ENCODE results near the gene MACIR. TPM values are rescaled to one million over a fixed set of nuclear protein-coding genes. Genes with fewer than 3 reads are reported as not detected.

MACIR gene
- total and polyA plus RNA-seq, 9 of the 15 experiments (the other 6 are each of a cell fraction or from before 2014, with no cell fraction given): 1.4 to 11.6 (median 9.4) TPM

- TF ChIP-seq MAZ (CRISPR knock-in tag; conservative IDR thresholded peaks at IDR 0.05 in 1 of 2, IDR thresholded peaks at IDR 0.05 in 1 of 2) (peak; percentile 34 to 46; a peak in 2 of 4 replicates), NR3C1 (CRISPR knock-in tag; IDR thresholded peaks at IDR 0.05) (no peak), HMG20B (CRISPR knock-in tag; IDR thresholded peaks at IDR 0.05) (no peak), ZNF311 (CRISPR knock-in tag; IDR thresholded peaks at IDR 0.05) (no peak), PRMT5 (CRISPR knock-in tag; IDR thresholded peaks at IDR 0.05) (no peak), PRDM10 (IDR thresholded peaks at IDR 0.05; ENCODE audit: partially characterized antibody) (no peak), CREB3L1 (IDR thresholded peaks at IDR 0.05; ENCODE audit: borderline replicate concordance, low read depth) (0 out of 2 replicates have a peak, but pooled peaks have one; percentile 18), ZNF668 (CRISPR knock-in tag; IDR thresholded peaks at IDR 0.05) (no peak)
- TF ChIP-seq, protein P1, sequence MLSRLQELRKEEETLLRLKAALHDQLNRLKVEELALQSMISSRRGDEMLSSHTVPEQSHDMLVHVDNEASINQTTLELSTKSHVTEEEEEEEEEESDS (CRISPR knock-in tag; IDR thresholded peaks at IDR 0.05): no peak
- TF ChIP-seq, protein P2, sequence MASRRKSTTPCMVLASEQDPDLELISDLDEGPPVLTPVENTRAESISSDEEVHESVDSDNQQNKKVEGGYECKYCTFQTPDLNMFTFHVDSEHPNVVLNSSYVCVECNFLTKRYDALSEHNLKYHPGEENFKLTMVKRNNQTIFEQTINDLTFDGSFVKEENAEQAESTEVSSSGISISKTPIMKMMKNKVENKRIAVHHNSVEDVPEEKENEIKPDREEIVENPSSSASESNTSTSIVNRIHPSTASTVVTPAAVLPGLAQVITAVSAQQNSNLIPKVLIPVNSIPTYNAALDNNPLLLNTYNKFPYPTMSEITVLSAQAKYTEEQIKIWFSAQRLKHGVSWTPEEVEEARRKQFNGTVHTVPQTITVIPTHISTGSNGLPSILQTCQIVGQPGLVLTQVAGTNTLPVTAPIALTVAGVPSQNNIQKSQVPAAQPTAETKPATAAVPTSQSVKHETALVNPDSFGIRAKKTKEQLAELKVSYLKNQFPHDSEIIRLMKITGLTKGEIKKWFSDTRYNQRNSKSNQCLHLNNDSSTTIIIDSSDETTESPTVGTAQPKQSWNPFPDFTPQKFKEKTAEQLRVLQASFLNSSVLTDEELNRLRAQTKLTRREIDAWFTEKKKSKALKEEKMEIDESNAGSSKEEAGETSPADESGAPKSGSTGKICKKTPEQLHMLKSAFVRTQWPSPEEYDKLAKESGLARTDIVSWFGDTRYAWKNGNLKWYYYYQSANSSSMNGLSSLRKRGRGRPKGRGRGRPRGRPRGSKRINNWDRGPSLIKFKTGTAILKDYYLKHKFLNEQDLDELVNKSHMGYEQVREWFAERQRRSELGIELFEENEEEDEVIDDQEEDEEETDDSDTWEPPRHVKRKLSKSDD (conservative IDR thresholded peaks at IDR 0.05; ENCODE audit: low read length): no peak
These were observed 34.3 kb upstream of the MACIR start (continued) for GRCh38 chr5:103224118-103224893.
